ENCODE data around the gene GGA2.
"Not testable (repeated sequence)": the region's sequence is repeated elsewhere in the genome, so short reads cannot be mapped to it uniquely, and the experiment has no call there.

The GGA2 gene

DNA sequence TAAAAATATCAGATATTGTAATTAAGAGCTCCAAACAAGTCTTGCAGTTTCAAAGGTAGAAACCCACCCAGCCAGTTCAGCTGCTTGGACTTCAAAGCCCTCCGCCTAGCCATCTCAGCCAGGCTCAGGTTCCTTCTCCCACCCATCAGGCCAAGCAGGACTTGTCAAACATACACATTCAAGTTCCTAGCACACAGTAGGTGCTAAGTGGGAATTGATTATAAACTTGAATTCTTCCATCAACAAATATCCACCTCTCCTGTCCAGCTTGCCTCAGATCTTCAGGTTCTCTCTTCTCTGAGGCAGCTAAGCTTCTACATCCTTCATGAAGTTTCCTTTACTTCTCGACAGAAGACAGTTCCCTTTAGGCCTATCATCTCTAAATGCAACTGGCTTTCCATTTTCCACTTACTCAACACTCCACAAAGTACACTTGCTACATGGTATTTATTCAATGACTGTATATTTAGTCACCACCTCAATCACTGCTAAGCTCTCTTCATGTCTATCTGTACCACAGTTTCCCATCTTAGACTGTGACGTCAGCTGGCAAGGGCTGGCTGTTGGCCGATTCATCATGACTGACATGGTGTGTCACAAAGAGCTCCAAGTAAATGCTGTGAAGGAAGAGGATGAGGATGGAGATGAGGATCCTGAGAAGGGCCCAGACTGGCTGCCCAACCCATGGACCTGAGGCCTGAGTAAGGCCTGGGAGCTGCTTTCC, 44.0 kb downstream of the GGA2 start:
- no peak for DNase-seq (ENCODE audit: low read depth)
- no peak overlapping the region for H3K4me3 ChIP-seq (ENCODE audit: low read depth, low read length)
- TF ChIP-seq, protein P1, sequence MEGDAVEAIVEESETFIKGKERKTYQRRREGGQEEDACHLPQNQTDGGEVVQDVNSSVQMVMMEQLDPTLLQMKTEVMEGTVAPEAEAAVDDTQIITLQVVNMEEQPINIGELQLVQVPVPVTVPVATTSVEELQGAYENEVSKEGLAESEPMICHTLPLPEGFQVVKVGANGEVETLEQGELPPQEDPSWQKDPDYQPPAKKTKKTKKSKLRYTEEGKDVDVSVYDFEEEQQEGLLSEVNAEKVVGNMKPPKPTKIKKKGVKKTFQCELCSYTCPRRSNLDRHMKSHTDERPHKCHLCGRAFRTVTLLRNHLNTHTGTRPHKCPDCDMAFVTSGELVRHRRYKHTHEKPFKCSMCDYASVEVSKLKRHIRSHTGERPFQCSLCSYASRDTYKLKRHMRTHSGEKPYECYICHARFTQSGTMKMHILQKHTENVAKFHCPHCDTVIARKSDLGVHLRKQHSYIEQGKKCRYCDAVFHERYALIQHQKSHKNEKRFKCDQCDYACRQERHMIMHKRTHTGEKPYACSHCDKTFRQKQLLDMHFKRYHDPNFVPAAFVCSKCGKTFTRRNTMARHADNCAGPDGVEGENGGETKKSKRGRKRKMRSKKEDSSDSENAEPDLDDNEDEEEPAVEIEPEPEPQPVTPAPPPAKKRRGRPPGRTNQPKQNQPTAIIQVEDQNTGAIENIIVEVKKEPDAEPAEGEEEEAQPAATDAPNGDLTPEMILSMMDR (IDR thresholded peaks at IDR 0.05; ENCODE audit: low read depth, low read length): no peak
- TF ChIP-seq POLR2A (IDR thresholded peaks at IDR 0.05; ENCODE audit: extremely low read depth, insufficient read length): no peak
- no peak for TF ChIP-seq MYC (IDR thresholded peaks at IDR 0.05; ENCODE audit: low read depth, low read length)
- TF ChIP-seq, protein P2, sequence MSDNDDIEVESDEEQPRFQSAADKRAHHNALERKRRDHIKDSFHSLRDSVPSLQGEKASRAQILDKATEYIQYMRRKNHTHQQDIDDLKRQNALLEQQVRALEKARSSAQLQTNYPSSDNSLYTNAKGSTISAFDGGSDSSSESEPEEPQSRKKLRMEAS (IDR thresholded peaks at IDR 0.05; ENCODE audit: low read depth, low read length): no peak

DNA sequence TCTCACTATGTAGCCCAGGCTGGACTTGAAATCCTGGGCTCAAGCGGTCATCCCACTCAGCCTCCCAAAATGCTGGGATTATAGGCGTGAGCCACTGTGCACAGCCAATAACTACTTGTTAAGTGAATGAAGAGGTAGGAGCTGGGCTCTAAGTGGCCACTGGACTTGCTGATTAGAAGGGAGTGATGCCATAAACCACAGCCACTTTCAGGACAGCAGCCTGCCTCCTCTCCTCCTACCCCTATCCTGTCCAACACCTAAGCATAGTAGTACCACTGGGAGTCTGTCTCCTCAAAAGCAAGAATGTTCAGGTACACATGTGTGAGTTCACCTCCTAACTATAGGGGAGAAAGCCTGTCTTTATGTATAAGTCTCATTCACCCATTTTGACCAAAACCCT, 45.1 kb downstream of the GGA2 start:
- TF ChIP-seq, protein P2 (IDR thresholded peaks at IDR 0.05; ENCODE audit: low read depth, low read length): no peak
- TF ChIP-seq MYC (IDR thresholded peaks at IDR 0.05; ENCODE audit: low read depth, low read length): no peak
- no peak for TF ChIP-seq POLR2A (IDR thresholded peaks at IDR 0.05; ENCODE audit: extremely low read depth, insufficient read length)
- TF ChIP-seq, protein P1 (IDR thresholded peaks at IDR 0.05; ENCODE audit: low read depth, low read length): no peak
- DNase-seq (ENCODE audit: low read depth): no peak
- no peak overlapping the region for H3K4me3 ChIP-seq (ENCODE audit: low read depth, low read length)

DNA sequence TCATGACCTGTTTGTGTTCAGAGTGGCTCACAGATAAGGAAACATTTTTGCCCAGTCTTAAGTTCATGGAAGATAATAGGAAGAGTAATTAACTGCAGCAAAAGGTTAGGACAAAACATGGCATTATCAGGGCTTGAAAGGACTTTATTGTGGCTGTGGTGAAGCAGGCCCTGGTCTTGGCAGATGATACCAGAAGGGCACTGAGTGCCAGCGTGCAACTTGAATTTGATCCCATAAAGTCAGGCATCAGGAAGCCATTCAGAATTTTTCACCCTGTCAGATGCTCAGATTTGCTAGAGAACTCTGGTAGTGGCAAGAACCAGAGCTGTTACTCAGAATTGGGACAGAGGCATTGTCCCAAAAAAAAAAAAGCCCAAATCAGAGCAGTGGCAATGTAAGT, 46.1 kb downstream of the GGA2 start:
- no peak for DNase-seq (ENCODE audit: low read depth)
- TF ChIP-seq, protein P1 (IDR thresholded peaks at IDR 0.05; ENCODE audit: low read depth, low read length): no peak
- TF ChIP-seq MYC (IDR thresholded peaks at IDR 0.05; ENCODE audit: low read depth, low read length) (no peak), POLR2A (IDR thresholded peaks at IDR 0.05; ENCODE audit: extremely low read depth, insufficient read length) (no peak)
- TF ChIP-seq, protein P2 (IDR thresholded peaks at IDR 0.05; ENCODE audit: low read depth, low read length): no peak
- no peak overlapping the region for H3K4me3 ChIP-seq (ENCODE audit: low read depth, low read length)

DNA sequence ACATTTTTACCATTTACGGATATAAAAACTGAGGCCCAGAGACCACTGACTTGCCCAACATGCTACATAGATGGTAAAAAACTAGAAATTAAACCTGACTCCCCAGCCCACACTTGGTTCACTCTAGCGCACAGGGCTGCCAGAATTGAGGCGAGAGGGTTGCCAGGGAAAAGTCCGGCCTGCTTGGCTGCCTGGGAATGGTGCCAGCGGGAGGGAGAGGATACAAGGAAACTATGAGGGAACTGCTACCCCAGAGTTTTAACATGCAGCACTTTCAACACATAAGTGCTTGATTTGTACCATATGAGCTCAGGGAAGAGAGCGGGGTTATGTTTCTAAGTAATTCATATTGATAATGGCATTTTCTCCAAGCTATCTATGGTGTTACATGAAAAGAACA, 47.3 kb downstream of the GGA2 start:
- not testable (repeated sequence) for H3K4me3 ChIP-seq (ENCODE audit: low read depth, low read length); DNase-seq (ENCODE audit: low read depth)

DNA sequence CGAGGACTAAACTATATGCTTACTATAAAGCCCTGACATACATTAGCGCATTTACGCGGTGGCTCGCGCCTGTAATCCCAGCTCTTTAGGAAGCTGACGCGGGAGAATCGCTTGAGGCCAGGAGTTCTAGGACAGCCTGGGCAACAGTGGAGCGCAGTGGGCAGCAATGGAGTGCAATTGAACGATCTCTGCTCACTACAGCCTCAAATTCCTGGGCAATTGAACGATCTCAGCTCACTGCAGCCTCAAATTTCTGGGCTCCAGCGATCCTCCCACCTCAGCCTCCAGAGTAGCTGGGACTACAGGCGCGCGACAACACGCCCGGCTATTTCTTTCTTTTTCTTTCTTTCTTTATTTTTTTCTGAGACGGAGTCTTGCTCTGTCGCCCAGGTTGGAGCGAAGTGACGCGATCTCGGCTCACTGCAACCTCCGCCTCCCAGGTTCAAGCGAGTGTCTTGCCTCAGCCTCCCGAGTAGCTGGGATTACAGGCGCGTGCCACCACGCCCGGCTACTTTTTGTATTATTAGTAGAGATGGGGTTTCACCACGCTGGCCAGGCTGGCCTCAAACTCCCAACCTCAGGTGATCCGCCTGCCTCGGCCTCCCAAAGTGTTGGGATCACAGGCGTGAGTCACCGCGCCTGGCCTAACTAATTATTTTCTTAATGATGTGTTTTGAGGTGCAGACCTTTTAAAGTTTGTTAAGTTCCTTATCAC, 56.8 kb downstream of the GGA2 start:
- TF ChIP-seq MYC (IDR thresholded peaks at IDR 0.05; ENCODE audit: low read depth, low read length) (no peak), POLR2A (IDR thresholded peaks at IDR 0.05; ENCODE audit: extremely low read depth, insufficient read length) (no peak)
- TF ChIP-seq, protein P2 (IDR thresholded peaks at IDR 0.05; ENCODE audit: low read depth, low read length): no peak
- TF ChIP-seq, protein P1 (IDR thresholded peaks at IDR 0.05; ENCODE audit: low read depth, low read length): no peak
- DNase-seq (ENCODE audit: low read depth): no peak
- H3K4me3 ChIP-seq (ENCODE audit: low read depth, low read length): peak overlapping the region; percentile 75

DNA sequence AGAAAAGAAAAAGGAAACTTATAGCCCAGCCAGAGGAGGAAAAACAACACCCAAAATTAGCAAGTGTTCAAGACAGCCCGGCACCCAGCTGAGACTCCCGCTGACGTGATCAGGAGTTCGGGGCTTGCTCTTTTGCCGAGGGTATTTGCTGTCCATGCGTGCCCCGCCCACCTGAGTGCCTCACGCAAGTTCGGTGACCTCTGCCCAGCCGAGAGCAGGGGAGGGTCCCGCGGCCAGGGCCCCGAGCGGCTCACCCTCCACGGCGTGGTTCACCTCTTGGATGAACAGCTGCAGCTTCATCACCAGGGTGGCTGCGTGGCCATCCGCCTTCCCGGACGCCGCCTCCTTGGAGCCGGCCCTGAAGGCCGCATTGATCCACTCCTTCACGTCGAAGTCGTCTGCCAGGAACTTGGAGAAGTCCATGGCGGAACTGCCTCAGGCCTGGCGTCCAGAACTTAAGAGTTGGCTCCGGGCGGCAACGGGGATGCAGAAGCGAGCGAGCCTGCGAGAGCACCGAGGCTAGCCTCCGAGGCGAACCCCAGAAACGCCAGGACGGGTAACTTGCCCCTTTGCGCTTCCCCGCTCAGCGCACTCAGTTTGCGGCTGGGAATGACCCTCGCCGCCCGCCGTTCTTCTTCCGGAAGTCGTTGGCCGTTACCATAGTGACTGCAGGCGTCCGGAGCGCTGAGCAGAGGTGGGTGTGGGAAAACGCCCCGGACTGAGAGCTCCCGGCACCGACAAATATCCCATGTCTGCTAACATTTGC, 57.5 kb downstream of the GGA2 start, which contains the start of gene COG7:
COG7 (minus strand) TSS at position 618 of the 766 bp plus-strand sequence; CDS start at position 423, 195 bp downstream.
- peak; percentile 23 for TF ChIP-seq POLR2A (IDR thresholded peaks at IDR 0.05; ENCODE audit: extremely low read depth, insufficient read length)
- TF ChIP-seq, protein P2 (IDR thresholded peaks at IDR 0.05; ENCODE audit: low read depth, low read length): peak; percentile 31; the same call in 1 of the 2 replicates
- no peak for TF ChIP-seq MYC (IDR thresholded peaks at IDR 0.05; ENCODE audit: low read depth, low read length)
- TF ChIP-seq, protein P1 (IDR thresholded peaks at IDR 0.05; ENCODE audit: low read depth, low read length): no peak
- H3K4me3 ChIP-seq (ENCODE audit: low read depth, low read length): peak within 1 kb of the TSS; percentile 75
- DNase-seq (ENCODE audit: low read depth): peak; percentile 87

All from NB4 (cell line).